OCI-LY7 (cell line): ENCODE measurements around the gene OSBPL1A. TPM values are rescaled to one million over a fixed set of nuclear protein-coding genes. Genes with fewer than 3 reads are reported as not detected.
"Not testable (repeated sequence)": the region's sequence is repeated elsewhere in the genome, so short reads cannot be mapped to it uniquely, and the experiment has no call there.

Source experiments
- BruUV-seq: library from RNA; stranded (reverse); fragments of 400-500 nt; replicated peaks from 2 replicates; lab custom pipeline; 2021; lab: Mats Ljungman, UMichigan
- CTCF ChIA-PET: fragments of 300-600 bp; sonication (Branson Sonifier 250); formaldehyde crosslinking; loops from one replicate; lab custom pipeline; 2022; ENCODE audit warnings: antibody characterized with exemption; ENCODE audit not compliant: unreplicated experiment; lab: Charles Lee
- POLR2A ChIA-PET: fragments of 300-600 bp; sonication (Branson Sonifier 250); formaldehyde crosslinking; loops from one replicate; lab custom pipeline; 2022; ENCODE audit warnings: antibody characterized with exemption; lab: Charles Lee
- DNase-seq: peaks from one replicate; pipeline ENCODE4 v3.0.0-alpha.2; 2015; ENCODE audit warnings: low spot score
- H2AFZ ChIP-seq: fragments of 200-600 bp; sonication (generic), shearing (Covaris generic); 2 replicates; pipeline ENCODE4 v1.6.1; 2014; ENCODE audit warnings: mild to moderate bottlenecking, antibody characterized with exemption, low read length, moderate library complexity
- H3K27ac ChIP-seq: fragments of 200-600 bp; sonication (generic); 2 replicates; pipeline ENCODE4 v1.5.1; 2014; ENCODE audit warnings: mixed run types, low read depth, mild to moderate bottlenecking, moderate library complexity, low read length, inconsistent platforms; ENCODE audit not compliant: poor library complexity, severe bottlenecking
- H3K36me3 ChIP-seq: fragments of 200-600 bp; sonication (generic); 2 replicates; pipeline ENCODE4 v1.6.1; 2014; ENCODE audit warnings: mild to moderate bottlenecking, antibody characterized with exemption, low read length, moderate library complexity, mixed read lengths; ENCODE audit not compliant: insufficient read depth
- H3K4me1 ChIP-seq: fragments of 200-600 bp; sonication (generic); 2 replicates; pipeline ENCODE4 v1.5.1; 2014; ENCODE audit warnings: mild to moderate bottlenecking, low read length; ENCODE audit not compliant: insufficient read depth, poor library complexity, severe bottlenecking
- H3K4me2 ChIP-seq: fragments of 200-600 bp; sonication (generic); 2 replicates; pipeline ENCODE4 v1.6.1; 2014; ENCODE audit warnings: mild to moderate bottlenecking, low read length
- H3K4me3 ChIP-seq: fragments of 200-600 bp; sonication (generic); 2 replicates; pipeline ENCODE4 v1.5.1; 2014; ENCODE audit warnings: mild to moderate bottlenecking, low read depth, low read length; ENCODE audit not compliant: poor library complexity, severe bottlenecking
- H3K79me2 ChIP-seq: fragments of 200-600 bp; sonication (generic); 2 replicates; pipeline ENCODE4 v1.6.1; 2016; ENCODE audit warnings: low read depth, mild to moderate bottlenecking, low read length, moderate library complexity, mixed read lengths; ENCODE audit not compliant: insufficient read depth
- H3K9me2 ChIP-seq: fragments of 200-600 bp; sonication (generic); 2 replicates; pipeline ENCODE4 v1.6.1; 2016; ENCODE audit warnings: mild to moderate bottlenecking, low read length, mixed read lengths; ENCODE audit not compliant: insufficient read depth
- H3K9me3 ChIP-seq: fragments of 200-600 bp; sonication (generic); 2 replicates; pipeline ENCODE4 v1.6.1; 2014; ENCODE audit warnings: mild to moderate bottlenecking, mixed run types, low read length, mixed read lengths
- H4K20me1 ChIP-seq: fragments of 200-600 bp; sonication (generic); 2 replicates; pipeline ENCODE4 v1.6.1; 2014; ENCODE audit warnings: mild to moderate bottlenecking, antibody characterized with exemption, low read length, moderate library complexity, mixed read lengths; ENCODE audit not compliant: insufficient read depth
- CTCF ChIP-seq: fragments of 200-600 bp; sonication (generic); conservative IDR thresholded peaks from 2 replicates; pipeline ENCODE4 v1.5.1; 2014; ENCODE audit warnings: mild to moderate bottlenecking, antibody characterized with exemption, low read length, moderate library complexity, mixed read lengths
- EZH2phosphoT487 ChIP-seq: fragments of 200-600 bp; sonication (generic); IDR thresholded peaks from 2 replicates; pipeline ENCODE4 v1.6.1; 2018; ENCODE audit warnings: low read depth, borderline replicate concordance, mild to moderate bottlenecking, mixed run types, antibody characterized with exemption, low read length, moderate library complexity, mixed read lengths
- intact Hi-C: fragments of 100-400 bp; cut with micrococcal nuclease; formaldehyde crosslinking; loops from one replicate; pipeline ENCODE4 v1.10.0; 2022; ENCODE audit not compliant: unreplicated experiment
- total RNA-seq, 2 experiments: library from RNA; depleted of rRNA in 1 of 2; stranded (reverse); fragments of >200 nt in 1 of 2; shearing (Covaris generic) in 1 of 2; gene quantifications; 2 replicates each; pipeline ENCODE4 v1.2.3, GENCODE V29; 2014 to 2022

Gene OSBPL1A
- total RNA-seq, 2 experiments from 2014 or later: 0.06 to 0.59 TPM

GRCh38 chr18:24380163-24380747, 17.4 kb downstream of the OSBPL1A start:
- Histone ChIP-seq H3K9me3 (no peaks in the 10 kb centered on the region), H3K27ac (no peak overlapping the region), H3K4me2 (no peak overlapping the region), H4K20me1 (no peaks in the 10 kb centered on the region), H3K4me1 (no peaks in the 10 kb centered on the region), H3K9me2 (no peaks in the 10 kb centered on the region), H2AFZ (no peak overlapping the region), H3K79me2 (no peaks in the 10 kb centered on the region), H3K36me3 (no peaks in the 10 kb centered on the region), H3K4me3 (no peak overlapping the region)
- intact Hi-C loops: no loop called here
- ChIA-PET CTCF (no interaction called here), POLR2A (no interaction called here)
- TF ChIP-seq EZH2phosphoT487 (no peak), CTCF (no peak)
- BruUV-seq: no TSS peak
- no peak for DNase-seq

GRCh38 chr18:24378598-24378997, 19.0 kb downstream of the OSBPL1A start:
- ChIA-PET POLR2A (no interaction called here), CTCF (no interaction called here)
- no peaks in the 10 kb centered on the region for H3K9me3 ChIP-seq
- no peaks in the 10 kb centered on the region for H3K4me1 ChIP-seq
- H3K9me2 ChIP-seq: no peaks in the 10 kb centered on the region
- no peak for TF ChIP-seq EZH2phosphoT487
- no peak overlapping the region for H3K4me2 ChIP-seq
- DNase-seq: no peak
- no peak overlapping the region for H2AFZ ChIP-seq
- H3K36me3 ChIP-seq: no peaks in the 10 kb centered on the region
- H3K4me3 ChIP-seq: no peak overlapping the region
- no peak overlapping the region for H3K27ac ChIP-seq
- BruUV-seq: no TSS peak
- intact Hi-C loops: loop anchor here (10.0 kb wide), 1 partner anchor 64 kb away; no protein-coding TSS in a partner anchor
- no peaks in the 10 kb centered on the region for H3K79me2 ChIP-seq
- H4K20me1 ChIP-seq: no peaks in the 10 kb centered on the region

- BruUV-seq, H2AFZ ChIP-seq, H3K4me3 ChIP-seq, H3K36me3 ChIP-seq, H3K4me2 ChIP-seq, DNase-seq, H4K20me1 ChIP-seq, CTCF ChIA-PET, H3K79me2 ChIP-seq, POLR2A ChIA-PET, H3K9me3 ChIP-seq, H3K27ac ChIP-seq, H3K9me2 ChIP-seq, H3K4me1 ChIP-seq: not testable (repeated sequence)
- intact Hi-C loops: loop anchor here (10.0 kb wide), 1 partner anchor 62 kb away; no protein-coding TSS in a partner anchor
Measured at GRCh38 chr18:24376531-24376930, 21.1 kb downstream of the OSBPL1A start.
